ENCODE data around the gene UQCR11.
"Not testable (repeated sequence)": the region's sequence is repeated elsewhere in the genome, so short reads cannot be mapped to it uniquely, and the experiment has no call there.

UQCR11 gene

GRCh38 chr19:1605236-1606137 lies at the start of gene UQCR11:
UQCR11 (minus strand) TSS chr19:1605462; CDS start chr19:1605409, 53 bp downstream.
- peak; percentile 87 for DNase-seq

GRCh38 chr19:1654178-1654792 lies 49.0 kb upstream of the UQCR11 start:
- no peak for DNase-seq

GRCh38 chr19:1653300-1653628 lies 48.0 kb upstream of the UQCR11 start:
- no peak for DNase-seq

- DNase-seq, result peak; percentile 98
Observed at GRCh38 chr19:1652471-1653299, 47.4 kb upstream of the UQCR11 start, which contains the start of gene TCF3. TCF3 (minus strand) TSS chr19:1652615; CDS start chr19:1650248, 2,367 bp downstream.

- no peak for DNase-seq
Observed at GRCh38 chr19:1651568-1652291, 46.5 kb upstream of the UQCR11 start.

GRCh38 chr19:1650650-1651567 lies 45.6 kb upstream of the UQCR11 start:
- DNase-seq, result no peak

- DNase-seq, result no peak
Observed at GRCh38 chr19:1649706-1650649, 44.7 kb upstream of the UQCR11 start.

GRCh38 chr19:1648920-1649541 lies 43.8 kb upstream of the UQCR11 start:
- DNase-seq, result no peak

- no peak for DNase-seq
Observed at GRCh38 chr19:1648459-1648849, 43.2 kb upstream of the UQCR11 start.

- no peak for DNase-seq
Observed at GRCh38 chr19:1647501-1648458, 42.5 kb upstream of the UQCR11 start.

GRCh38 chr19:1646659-1647453 lies 41.6 kb upstream of the UQCR11 start:
- no peak for DNase-seq

GRCh38 chr19:1646149-1646548 lies 40.9 kb upstream of the UQCR11 start:
- DNase-seq, result no peak

GRCh38 chr19:1645299-1645698 lies 40.0 kb upstream of the UQCR11 start:
- no peak for DNase-seq

GRCh38 chr19:1644070-1644469 lies 38.8 kb upstream of the UQCR11 start:
- DNase-seq, result no peak

- not testable (repeated sequence) for DNase-seq
Observed at GRCh38 chr19:1640893-1641448, 35.7 kb upstream of the UQCR11 start.

GRCh38 chr19:1636325-1637236 lies 31.3 kb upstream of the UQCR11 start:
- no peak for DNase-seq

GRCh38 chr19:1634938-1635243 lies 29.6 kb upstream of the UQCR11 start:
- DNase-seq, result no peak
